ENCODE data around the gene RPLP2.
A peak's percentile ranks its signal among the peaks of the same experiment; 100 is the strongest.

RPLP2 gene

GRCh38 chr11:774873-775592 lies 34.7 kb upstream of the RPLP2 start:
- no peak for DNase-seq

GRCh38 chr11:776263-776560 lies 33.6 kb upstream of the RPLP2 start:
- DNase-seq, result no peak

GRCh38 chr11:776561-777287 lies 33.0 kb upstream of the RPLP2 start:
- no peak for DNase-seq

- DNase-seq, result peak; percentile 83
Observed at GRCh38 chr11:777288-778255, 32.2 kb upstream of the RPLP2 start, which contains the start of gene GATD1. TSS of gene GATD1 (minus strand) at chr11:777487. CDS start at chr11:777462, 25 bp downstream.

- no peak for DNase-seq
Observed at GRCh38 chr11:778976-779954, 30.5 kb upstream of the RPLP2 start.

GRCh38 chr11:779955-780532 lies 29.7 kb upstream of the RPLP2 start:
- DNase-seq, result no peak

GRCh38 chr11:782264-783174 lies 27.2 kb upstream of the RPLP2 start:
- DNase-seq, result no peak

GRCh38 chr11:783581-784015 lies 26.2 kb upstream of the RPLP2 start:
- DNase-seq, result peak; percentile 81

- no peak for DNase-seq
Observed at GRCh38 chr11:786235-787083, 23.3 kb upstream of the RPLP2 start.

- DNase-seq, result no peak
Observed at GRCh38 chr11:787084-787675, 22.6 kb upstream of the RPLP2 start.

- DNase-seq, result no peak
Observed at GRCh38 chr11:788009-788640, 21.6 kb upstream of the RPLP2 start.

GRCh38 chr11:788953-789940 lies 20.5 kb upstream of the RPLP2 start:
- no peak for DNase-seq

GRCh38 chr11:789943-790342 lies 19.8 kb upstream of the RPLP2 start, which contains the start of gene CEND1:
TSS of gene CEND1 (minus strand) at chr11:790090. CDS start at chr11:788576, 1,514 bp downstream.
- peak; percentile 77 for DNase-seq

GRCh38 chr11:790721-791564 lies 18.8 kb upstream of the RPLP2 start:
- no peak for DNase-seq

GRCh38 chr11:791658-792534 lies 17.9 kb upstream of the RPLP2 start:
- no peak for DNase-seq
